Measurements from ENCODE around the gene ARSG.
A peak's percentile ranks its signal among the peaks of the same experiment; 100 is the strongest.

Gene ARSG

GRCh38 chr17:68379692-68380677, 88.7 kb downstream of the ARSG start:
- DNase-seq = no peak

GRCh38 chr17:68381076-68381900, 90.0 kb downstream of the ARSG start:
- peak; percentile 42 for DNase-seq

GRCh38 chr17:68382582-68383085, 91.3 kb downstream of the ARSG start:
- DNase-seq = no peak

GRCh38 chr17:68383120-68383442, 91.8 kb downstream of the ARSG start:
- no peak for DNase-seq

GRCh38 chr17:68383443-68384321, 92.4 kb downstream of the ARSG start:
- DNase-seq = no peak

GRCh38 chr17:68384471-68384870, 93.2 kb downstream of the ARSG start:
- DNase-seq = no peak

- DNase-seq = no peak
These were observed 93.6 kb downstream of the ARSG start for GRCh38 chr17:68384941-68385340.

- no peak for DNase-seq
These were observed 94.4 kb downstream of the ARSG start for GRCh38 chr17:68385490-68386215.

GRCh38 chr17:68387435-68388218, 96.3 kb downstream of the ARSG start:
- DNase-seq = no peak

GRCh38 chr17:68389041-68389440, 97.7 kb downstream of the ARSG start:
- DNase-seq = no peak

- DNase-seq = no peak
These were observed 99.7 kb downstream of the ARSG start for GRCh38 chr17:68390888-68391545.

GRCh38 chr17:68391561-68392268, 100.4 kb downstream of the ARSG start:
- DNase-seq = no peak

- no peak for DNase-seq
These were observed 103.5 kb downstream of the ARSG start for GRCh38 chr17:68394608-68395331.

GRCh38 chr17:68396226-68397107, 105.2 kb downstream of the ARSG start:
- no peak for DNase-seq

GRCh38 chr17:68397108-68397536, 105.8 kb downstream of the ARSG start:
- no peak for DNase-seq

GRCh38 chr17:68398691-68399637, 107.7 kb downstream of the ARSG start:
- DNase-seq = no peak
